NCI-H446 treated with DMSO at 0.1 percent for 48 hours (cell line): ENCODE results near the gene PHF8.

Experiments
- DNase-seq: peaks from one replicate; lab custom pipeline; 2025; lab: John Stamatoyannopoulos, UW

PHF8 gene

GRCh38 chrX:54012830-54013500, 31.3 kb downstream of the PHF8 start:
- no peak for DNase-seq

- no peak for DNase-seq
These were observed 36.6 kb downstream of the PHF8 start for GRCh38 chrX:54007682-54008081.

GRCh38 chrX:53997724-53998123, 46.5 kb downstream of the PHF8 start:
- DNase-seq, result no peak

- no peak for DNase-seq
These were observed 51.7 kb downstream of the PHF8 start for GRCh38 chrX:53992589-53992988.

GRCh38 chrX:53990171-53990570, 54.1 kb downstream of the PHF8 start:
- no peak for DNase-seq

- DNase-seq, result no peak
These were observed 59.4 kb downstream of the PHF8 start for GRCh38 chrX:53984895-53985294.

- DNase-seq, result no peak
These were observed 69.7 kb downstream of the PHF8 start for GRCh38 chrX:53974529-53974928.

GRCh38 chrX:53969540-53969939, 74.7 kb downstream of the PHF8 start:
- no peak for DNase-seq

GRCh38 chrX:53950130-53950733, 94.0 kb downstream of the PHF8 start:
- DNase-seq, result no peak

- no peak for DNase-seq
These were observed 104.1 kb downstream of the PHF8 start for GRCh38 chrX:53940180-53940579.

GRCh38 chrX:53939127-53939526, 105.1 kb downstream of the PHF8 start:
- no peak for DNase-seq

- DNase-seq, result no peak
These were observed 113.5 kb downstream of the PHF8 start for GRCh38 chrX:53930515-53931380.

GRCh38 chrX:53926030-53926429, 118.2 kb downstream of the PHF8 start:
- no peak for DNase-seq

GRCh38 chrX:53918702-53919101, 125.6 kb downstream of the PHF8 start:
- DNase-seq, result no peak

- DNase-seq, result no peak
These were observed 143.7 kb downstream of the PHF8 start for GRCh38 chrX:53900623-53901022.

GRCh38 chrX:53895270-53895669, 149.0 kb downstream of the PHF8 start:
- DNase-seq, result no peak
